ENCODE measurements around the gene CTSZ. TPM values are rescaled to one million over a fixed set of nuclear protein-coding genes. Genes with fewer than 3 reads are reported as not detected.
"Not testable (repeated sequence)": the region's sequence is repeated elsewhere in the genome, so short reads cannot be mapped to it uniquely, and the experiment has no call there.

CTSZ gene
- total RNA-seq, 1 donor from 2014 or later: 58.6 TPM

DNA sequence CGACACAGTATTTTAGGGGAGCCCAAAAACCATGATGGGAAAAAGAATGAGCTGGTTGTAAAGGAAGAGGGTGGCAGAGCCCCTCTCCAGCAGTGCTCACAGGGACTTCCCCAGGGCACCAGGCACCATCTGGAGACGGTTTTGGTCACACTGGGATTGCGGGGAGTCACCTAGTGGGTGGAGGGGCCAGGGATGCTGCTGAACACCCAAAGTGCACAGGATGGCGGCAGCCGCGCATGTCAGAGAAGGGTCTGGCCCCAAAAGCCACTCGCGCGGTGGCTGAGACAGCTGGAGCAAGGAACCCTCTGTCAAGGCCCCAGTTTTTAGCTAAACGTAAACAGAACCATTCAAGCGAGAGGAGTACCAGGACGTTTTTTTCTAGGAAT, 10.8 kb downstream of the CTSZ start:
- no peak for DNase-seq

DNA sequence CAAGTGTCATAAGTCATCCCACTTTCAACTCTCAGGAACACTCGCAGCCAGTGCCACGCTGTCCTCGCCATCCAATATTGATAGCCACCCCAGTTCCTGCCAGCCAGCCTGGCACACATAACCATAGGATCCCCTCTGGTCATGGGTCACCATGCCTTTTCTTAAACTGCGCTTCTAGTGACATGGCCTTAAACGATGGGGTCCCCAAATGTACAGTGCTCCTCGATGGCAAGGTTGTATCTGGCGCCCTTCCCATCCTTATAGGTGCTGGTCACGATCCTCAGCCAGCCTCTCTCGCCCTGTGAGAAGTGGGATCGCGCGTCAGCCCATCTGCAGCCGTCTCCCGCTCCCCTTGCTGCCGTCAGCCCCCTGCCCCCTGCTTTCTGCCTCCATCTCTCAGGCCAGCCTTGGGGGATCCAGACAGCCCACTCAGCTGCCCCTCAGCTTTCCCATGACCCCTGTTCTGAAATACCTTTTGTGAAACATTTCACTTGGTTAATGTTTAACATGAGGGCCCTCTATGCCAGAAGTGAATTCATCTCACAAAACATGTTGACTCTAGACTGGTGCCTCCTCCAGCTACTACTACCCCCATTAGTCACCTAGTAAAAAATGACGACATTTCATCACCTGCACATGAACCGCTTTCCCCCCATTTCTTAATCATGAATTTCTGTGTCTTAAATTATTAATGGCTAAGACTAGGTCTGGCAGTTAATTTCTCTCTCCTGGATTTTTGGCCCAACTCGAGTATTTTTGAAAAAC, 11.4 kb downstream of the CTSZ start:
- no peak for DNase-seq

DNA sequence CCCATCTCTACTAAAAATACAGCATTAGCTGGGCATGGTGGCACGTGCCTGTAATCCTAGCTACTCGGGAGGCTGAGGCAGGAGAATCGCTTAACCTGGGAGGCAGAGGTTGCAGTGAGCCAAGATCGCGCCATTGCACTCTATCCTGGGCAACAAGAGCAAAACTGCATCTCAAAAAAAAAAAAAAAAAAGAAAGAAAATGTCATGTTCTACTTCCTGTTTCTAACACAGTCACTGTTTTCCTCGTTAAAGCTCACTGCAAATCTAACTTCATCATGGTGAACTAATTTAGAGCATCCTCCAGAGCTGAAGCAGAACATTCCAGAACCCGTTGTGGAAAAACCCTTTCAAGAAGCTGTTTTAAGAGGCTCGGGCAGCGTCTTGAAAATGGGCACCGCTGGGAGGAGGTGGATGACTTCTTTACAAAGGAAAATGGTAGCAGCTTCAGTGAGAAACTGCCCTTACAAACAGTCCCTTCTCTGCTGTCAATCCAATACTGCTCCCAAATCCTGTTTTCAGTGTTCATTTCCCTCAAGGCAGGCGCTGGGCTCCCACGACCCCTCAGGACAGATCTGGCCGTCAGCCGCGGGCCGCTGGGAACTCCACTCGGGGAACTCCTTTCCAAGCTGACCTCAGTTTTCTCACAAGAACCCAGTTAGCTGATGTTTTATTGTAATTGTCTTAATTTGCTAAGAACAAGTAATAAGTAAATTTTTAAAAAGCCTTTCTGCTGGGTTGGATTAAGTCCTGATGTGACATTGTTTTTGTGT, 12.5 kb downstream of the CTSZ start:
- DNase-seq: no peak

DNA sequence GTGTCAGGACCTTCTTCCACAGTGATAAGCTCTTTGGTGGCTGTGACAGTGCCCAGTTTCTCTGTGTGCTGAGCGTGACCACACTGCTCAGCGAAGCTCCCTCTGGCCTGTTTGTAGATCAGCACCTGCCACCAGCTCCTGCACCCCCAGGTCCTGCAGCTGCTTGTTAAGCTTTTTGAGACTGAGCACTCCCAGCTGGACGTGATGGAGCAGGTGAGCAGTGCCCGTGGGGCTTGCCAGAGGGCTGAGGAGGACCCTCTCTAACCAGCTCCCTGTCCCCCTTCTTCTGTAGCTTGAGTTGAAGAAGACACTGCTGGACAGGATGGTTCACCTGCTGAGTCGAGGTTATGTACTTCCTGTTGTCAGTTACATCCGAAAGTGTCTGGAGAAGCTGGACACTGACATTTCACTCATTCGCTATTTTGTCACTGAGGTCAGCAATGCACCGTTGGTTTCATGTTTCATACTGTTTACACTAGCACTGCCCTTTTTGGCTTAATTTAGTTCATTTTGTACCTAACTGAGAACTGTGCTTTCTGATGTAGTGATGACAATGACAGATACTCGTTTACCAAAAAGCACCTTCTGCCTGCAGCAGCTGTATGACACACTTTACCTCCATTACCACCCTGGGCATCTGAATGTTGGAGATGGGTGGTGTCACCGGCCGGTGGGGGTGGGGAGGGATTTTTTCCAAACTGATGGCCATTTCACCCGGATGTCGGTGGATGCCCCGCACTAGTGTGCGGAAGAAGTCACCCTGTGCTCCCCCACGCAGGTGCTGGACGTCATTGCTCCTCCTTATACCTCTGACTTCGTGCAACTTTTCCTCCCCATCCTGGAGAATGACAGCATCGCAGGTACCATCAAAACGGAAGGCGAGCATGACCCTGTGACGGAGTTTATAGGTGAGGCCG, 13.5 kb downstream of the CTSZ start:
- no peak for DNase-seq

DNA sequence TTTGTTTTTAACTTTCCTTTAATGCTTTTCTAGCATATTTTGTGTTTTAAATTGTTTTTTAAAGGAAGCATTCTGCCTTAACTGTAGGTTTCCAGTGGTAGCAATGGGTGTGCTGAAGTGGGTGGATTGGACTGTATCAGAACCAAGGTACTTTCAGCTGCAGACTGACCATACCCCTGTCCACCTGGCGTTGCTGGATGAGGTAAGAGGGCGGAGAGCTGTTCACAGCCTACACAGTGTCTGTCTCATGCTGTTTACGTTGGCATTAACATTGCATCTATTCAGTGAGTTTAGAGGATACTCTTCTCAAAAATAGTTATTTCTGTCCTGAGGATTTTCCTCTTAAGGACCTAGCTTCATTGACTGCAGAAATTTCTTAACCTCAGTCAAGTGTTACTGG, 14.1 kb downstream of the CTSZ start:
- no peak for DNase-seq

DNA sequence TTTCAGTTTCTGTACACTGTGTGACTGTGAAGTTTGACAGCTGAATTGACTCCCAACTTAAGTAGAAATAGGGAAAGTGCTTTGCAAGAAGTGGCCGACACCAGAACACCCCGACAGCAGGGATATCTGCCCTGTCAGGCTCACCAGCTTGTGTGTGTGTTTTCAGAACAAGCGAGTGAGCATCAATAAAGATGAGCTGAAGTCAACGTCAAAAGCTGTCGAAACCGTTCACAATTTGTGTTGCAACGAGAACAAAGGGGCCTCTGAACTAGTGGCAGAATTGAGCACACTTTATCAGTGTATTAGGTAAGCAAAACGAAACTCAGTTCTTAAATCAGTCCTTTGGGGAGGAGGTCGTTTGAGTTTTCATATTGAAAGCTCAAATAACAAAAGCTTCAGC, 15.3 kb downstream of the CTSZ start:
- DNase-seq: no peak

DNA sequence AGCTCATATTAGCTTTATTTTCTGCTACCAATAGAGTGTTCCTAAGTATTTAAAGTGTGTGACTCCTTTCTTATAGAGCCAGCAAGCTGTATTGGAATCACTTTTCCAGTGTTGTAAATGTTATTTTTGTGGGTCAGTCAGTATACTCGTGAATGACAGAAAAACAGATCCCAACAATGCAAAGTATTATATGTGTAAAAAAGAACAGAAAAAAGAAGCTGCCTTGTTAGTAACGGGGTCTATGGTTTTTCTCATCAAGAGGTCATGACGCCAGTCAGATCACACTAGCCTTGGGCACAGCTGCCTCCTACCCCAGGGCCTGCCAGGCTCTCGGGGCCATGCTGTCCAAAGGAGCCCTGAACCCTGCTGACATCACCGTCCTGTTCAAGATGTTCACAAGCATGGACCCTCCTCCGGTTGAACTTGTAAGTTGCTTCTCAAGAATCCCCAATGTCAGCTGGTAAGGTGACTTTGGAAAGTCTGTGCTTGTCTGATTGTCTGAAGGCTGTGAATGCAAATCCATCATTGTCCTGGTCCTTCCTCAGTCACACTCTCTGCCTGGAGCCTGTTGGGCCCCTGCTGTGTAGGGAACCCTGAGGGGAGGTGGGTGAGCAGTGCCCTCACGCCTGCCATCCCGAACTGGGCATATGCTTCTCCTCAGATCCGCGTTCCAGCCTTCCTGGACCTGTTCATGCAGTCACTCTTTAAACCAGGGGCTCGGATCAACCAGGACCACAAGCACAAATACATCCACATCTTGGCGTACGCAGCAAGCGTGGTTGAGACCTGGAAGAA, 16.2 kb downstream of the CTSZ start:
- no peak for DNase-seq

DNA sequence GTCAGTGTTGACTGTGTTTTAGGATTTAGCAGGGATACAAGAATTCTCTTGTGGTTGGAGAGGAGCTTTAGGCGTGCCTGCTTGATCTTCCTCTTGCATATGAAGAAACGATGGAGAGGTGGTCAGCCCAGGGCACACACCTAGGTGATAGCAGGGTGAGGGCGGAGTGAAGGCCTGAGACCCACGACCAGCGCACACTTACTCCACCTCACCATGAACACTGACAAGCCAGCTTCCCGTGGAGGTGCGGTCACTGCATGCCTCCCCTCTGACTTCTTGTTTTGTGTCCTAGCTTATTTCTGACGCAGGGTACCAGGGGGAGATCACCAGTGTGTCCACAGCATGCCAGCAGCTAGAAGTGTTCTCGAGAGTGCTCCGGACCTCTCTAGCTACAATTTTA, 17.9 kb downstream of the CTSZ start:
- no peak for DNase-seq

DNA sequence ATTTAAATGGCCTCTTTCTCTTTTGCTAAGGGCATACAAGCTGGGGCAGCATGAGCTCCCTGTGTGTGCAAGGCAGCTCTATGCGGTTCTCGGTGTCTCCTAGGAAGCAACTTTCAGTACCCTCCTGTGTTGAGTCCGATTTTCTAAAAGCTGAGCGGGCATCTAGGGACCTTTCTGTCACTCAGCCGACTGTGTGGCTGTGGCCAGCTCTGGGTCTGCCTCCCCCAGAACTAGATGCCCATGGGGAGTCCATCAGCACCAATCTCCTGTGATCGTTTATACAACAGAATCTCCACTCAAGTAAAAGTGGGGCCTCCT, 18.5 kb downstream of the CTSZ start:
- no peak for DNase-seq

DNA sequence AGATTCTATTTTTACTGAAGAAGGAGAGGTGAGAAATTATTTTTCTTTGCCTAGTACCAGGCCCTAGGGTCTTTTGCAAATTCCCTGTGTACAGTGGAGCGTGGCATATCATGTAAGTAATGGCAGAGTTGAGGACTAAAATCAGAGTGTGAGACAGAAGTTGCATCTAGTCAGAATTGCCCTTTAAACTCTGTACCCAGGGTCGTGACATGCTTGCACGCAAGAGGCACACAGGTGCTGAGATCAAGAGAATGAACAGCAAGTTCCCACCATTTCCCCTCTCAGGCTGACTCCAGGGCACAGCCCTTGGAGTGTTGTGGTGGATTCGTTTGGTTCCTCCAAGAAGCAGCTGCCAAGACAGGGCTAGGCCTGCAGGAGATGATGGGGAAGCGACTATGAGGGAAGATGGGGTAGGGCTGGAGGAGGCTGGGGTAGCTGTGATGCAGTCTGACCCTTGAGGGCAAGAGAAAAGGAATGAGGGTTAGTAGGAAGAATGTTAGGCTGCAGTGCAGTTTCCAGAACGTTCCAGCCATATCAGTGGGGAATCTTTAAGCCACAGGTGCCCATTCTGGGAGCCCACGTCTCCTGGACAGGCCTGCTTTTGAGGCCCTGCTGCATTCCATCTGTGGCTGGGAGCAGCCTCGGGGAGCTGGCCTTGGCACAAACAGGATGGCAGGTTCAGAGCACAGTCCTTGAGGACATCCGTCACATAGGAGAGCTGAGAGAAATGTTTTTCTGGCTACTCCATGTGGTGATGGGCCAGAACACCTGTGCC, 19.1 kb downstream of the CTSZ start:
- DNase-seq: no peak

DNA sequence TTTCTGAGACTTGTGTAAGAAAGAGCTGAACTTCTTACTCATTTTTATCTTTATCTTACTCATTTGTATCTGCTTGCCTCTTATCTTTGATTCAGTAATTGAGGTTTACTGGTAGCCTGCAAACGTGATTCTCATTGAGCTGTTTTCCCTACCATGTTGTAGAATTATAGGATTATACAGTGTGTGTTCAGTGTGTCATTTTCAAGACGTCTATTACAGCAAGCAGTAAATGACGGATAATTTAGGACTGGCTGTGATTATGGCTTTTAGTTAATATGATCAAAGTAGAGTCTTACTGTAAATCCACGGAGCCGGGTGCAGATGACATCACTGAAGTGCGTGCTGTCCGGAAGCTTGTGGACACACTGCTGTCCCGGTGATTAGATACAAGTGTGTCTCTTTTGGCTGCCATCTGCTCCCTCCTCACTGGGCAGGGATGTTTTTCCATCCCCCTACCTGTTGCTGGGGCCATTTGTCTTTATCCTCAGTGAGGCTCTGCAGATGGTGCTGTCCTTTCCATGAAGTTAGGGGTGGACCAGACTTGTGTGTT, 20.0 kb downstream of the CTSZ start:
- DNase-seq: no peak

DNA sequence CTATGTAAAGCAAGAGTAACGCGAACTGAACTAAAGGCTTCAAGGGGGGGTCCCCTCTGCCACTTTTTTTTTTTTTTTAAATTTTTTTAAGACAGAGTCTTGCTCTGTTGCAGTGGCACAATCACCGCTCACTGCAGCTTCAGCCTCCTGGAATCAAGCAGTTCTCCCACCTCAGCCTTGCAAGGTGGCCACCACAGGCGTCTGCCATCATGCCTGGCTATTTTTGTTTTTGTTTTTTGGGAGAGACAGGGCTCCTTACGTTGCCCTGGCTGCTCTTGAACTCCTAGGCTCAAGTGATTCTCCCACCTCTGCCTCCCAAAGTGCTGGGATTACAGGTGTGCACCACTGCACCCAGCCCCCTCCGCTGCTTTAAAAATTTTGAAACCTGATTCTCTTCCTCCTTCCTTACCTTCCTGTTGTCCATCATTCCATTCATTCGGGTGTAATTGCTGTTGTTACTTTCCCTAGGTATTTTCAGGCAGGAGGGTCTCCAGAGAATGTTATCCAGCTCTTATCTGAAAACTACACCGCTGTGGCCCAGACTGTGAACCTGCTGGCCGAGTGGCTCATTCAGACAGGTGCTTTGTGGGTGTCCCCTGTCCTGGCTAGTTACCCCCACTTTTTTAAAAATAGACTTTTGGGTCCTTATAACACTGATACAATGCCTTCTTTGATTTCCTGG, 20.6 kb downstream of the CTSZ start:
- no peak for DNase-seq

DNA sequence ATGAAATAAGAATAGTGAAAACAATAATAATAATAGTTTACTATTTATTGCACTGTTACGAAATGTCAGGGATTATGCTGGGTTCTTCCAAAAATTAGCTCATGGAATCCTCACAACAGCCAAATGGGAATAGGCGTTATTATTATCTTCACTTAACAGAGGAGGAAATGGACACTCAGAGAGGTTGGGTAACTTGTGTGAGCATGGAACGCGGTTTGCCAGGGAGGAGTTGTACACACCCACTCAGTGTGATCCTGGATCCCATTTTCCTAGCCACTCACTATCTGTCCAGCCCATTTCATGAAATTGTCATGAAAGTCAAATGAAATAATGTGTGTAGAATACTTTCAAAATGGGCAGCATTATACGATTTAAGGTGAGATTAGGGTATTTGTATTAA, 21.4 kb downstream of the CTSZ start:
- no peak for DNase-seq

DNA sequence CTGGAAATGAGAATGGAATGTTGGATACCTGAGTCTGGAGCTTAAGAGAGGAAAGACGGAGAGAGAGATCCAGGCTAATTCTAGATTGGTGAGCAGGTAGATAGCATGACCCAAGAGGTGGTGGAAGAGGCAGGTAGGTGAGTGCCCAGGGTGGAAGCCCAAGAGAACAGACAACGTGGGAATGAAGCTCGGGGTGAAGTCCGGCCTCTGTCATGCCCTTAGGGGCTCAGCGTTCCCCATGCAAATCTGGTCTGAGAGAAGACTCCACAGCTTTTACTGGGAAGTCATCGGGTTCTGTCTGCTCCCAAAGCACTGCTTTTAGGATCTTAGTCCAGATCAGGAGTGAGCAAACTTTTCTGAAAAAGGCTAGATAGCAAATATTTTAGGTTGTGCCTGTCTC, 22.4 kb downstream of the CTSZ start:
- no peak for DNase-seq

DNA sequence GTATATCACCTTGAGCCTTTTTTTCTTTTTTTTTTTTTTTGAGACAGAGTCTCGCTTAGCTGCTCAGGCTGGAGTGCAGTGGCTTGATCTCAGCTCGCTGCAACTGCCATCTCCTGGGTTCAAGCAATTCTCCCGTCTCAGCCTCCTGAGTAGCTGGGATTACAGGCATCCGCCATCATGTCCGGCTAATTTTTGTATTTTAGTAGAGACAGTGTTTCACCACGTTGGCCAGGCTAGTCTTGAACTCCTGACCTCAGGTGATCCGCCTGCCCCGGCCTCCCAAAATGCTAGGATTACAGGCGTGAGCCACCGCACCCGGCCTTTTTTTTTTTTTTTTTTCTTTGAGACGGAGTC, 24.0 kb downstream of the CTSZ start:
- not testable (repeated sequence) for DNase-seq

DNA sequence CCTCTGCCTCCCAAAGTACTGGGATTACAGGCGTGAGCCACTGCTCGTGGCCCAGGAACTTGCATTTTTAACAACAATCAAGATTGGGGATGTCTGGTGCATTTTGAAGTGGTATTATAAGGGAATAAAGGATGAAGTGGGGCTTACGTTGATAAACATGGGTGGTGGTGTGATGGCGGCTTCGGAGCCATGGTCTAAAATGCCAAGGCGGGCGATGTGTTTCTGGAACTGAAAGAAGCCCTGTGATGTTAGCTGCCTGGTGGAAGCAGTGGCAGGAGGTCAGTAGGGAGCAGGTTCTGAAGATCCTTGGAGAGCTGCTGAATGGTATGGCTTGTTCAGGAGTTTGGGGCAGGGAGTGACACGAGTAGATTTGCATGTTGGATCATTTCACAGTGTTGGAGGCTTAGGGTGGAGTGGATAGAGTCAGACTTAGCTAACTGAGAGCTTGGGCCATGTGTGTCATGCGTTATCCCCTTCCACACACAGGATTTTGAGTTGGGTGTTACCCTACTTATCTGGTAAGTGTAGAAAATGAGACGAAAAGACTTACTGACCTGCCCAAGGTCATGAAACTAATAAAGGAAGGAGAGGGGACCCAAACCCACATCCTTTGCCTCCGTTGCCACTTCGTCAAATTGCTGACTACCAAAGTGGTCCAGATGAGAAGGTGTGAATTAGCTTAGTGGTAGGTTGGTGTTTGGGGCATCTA, 24.5 kb downstream of the CTSZ start:
- no peak for DNase-seq

DNA sequence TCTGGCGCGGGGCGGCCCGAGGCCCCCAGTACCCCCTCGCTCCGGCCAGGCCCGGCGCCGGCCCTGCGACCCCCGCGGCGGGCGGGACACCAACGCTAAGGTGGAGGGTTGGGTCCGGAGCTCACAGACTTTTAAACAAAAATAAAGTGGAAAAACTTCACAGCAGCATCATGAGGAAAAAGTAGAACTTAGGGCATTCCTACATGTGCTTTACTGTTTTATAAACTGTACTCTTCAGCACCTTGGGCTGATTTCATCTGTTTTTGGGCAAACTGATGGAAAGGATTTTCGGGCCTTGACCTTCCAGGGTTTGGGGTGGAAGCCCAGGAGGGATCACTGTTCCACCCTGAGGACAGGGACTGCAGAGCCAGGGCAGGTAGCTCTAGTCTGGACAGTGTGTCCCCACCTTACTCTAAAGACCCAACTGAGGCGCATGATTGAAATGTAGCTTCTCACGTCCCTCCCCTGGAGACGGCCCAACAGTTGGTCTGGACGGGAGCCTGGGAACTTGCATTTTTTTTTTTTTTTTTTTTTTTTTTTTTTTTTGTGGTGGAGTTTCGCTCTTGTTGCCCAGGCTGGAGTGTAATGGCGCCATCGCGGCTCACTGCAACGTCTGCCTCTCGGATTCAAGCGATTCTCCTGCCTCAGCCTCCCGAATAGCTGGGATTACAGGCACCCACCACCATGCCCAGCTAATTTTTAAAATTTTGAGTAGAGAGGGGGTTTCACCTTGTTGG, 25.3 kb downstream of the CTSZ start:
- no peak for DNase-seq

DNA sequence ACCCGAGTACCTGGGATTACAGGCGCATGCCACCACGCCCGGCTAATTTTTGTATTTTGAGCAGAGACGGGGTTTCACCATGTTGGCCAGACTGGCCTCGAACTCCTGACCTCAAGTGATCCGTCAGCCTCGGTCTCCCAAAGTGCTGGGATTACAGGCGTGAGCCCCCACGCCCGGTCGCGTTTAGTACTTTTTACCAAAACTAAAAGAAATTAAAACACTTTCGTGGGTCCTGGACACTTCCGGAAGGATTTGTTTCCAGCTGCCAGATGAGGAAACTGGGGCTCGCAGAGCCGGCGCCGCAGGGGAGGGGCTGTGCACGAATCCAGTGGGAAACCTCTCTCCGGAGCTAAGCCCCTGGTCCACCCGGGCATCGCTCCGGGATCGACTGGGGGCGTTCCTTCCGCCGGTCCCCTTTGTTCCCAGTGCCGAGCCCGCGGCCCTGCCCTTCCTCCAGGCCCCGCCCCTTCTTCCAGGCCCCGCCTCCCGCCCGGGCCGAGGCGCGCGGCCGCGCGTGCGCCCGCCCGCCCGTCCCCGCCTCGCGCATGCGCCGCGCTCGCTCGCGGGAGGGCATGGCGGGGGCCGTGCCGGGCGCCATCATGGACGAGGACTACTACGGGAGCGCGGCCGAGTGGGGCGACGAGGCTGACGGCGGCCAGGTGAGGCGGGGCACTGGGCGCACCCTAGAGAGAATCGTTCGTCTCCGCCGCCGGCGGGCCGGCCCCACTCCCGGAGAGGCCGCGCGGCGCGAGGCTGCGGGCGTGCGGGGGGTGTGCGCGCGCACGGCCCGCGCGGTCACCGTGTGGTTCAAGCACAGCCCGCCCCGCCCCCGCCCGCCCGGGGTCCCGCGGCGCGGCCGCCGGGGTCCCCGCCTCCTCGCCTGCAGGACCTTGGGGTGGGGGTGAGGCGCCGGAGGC, 26.1 kb downstream of the CTSZ start, which contains the start of gene NELFCD:
Gene NELFCD (plus strand): TSS at position 546 of the 917 bp plus-strand sequence. CDS start 54 bp downstream, at position 600.
- DNase-seq: peak; percentile 74
